ENCODE results near the gene CEP85.
"Not testable (repeated sequence)": the region's sequence is repeated elsewhere in the genome, so short reads cannot be mapped to it uniquely, and the experiment has no call there.

CEP85 gene

DNA sequence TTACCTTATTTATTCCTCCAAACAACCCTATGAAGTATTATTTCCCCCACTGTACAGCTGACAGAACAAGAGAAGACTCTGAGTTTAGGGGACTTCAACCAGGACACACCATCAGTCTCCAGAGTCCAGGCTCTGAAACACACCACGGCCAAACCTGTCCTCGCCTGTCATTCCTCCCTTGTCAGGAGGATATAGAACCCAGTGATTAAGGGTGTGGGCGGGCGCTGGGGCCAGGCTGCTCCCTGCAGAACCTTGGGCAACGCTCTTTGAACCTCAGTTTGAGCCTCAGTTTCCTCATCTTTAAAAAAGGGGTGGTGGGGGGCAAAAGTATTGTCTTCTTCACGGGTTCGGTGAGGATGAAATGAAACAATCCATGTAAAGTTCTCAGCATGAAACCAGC is 9.4 kb upstream of the CEP85 start:
- no peak for DNase-seq (ENCODE audit: low read depth, low spot score)

GRCh38 chr1:26225033-26225831 is 8.8 kb upstream of the CEP85 start:
- DNase-seq (ENCODE audit: low read depth, low spot score) = no peak

- DNase-seq (ENCODE audit: low read depth, low spot score) = not testable (repeated sequence)
Observed at GRCh38 chr1:26230682-26231081, 3.3 kb upstream of the CEP85 start.

DNA sequence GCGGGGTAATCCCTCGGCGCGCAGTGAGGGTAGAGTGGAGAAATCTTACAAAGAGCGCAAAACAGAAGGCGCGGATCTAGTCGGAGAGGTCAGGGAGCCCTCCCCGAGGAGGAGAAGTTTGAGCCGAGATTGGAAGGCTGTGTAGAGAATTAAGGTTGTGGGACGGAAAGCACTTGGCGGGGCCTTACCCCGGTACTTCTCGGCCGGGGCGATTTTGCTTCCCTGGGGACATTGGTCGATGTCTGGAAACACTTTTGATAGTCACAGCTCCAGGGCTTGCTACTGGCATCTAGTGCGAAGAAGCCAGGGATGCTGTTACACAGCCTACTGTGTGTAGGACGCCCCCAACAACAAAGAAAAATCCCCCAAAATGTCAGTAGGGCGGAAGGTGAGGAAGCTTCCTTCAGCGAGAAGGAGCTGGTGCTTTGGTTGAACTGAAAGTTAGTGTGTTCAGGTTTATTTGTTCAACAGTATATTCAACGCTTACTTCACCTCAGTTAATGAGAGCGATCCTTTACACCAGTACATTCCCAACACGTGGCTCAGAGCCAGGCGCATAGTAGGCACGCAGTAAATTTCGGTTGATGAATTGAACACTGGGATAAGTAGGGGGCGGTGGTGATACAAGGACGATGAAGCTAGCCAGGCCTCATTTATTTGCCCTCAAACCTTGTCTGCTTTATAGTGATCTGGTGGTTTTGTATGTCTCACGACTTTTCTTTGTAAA is 807 bp downstream of the CEP85 start:
- no peak for DNase-seq (ENCODE audit: low read depth, low spot score)

DNA sequence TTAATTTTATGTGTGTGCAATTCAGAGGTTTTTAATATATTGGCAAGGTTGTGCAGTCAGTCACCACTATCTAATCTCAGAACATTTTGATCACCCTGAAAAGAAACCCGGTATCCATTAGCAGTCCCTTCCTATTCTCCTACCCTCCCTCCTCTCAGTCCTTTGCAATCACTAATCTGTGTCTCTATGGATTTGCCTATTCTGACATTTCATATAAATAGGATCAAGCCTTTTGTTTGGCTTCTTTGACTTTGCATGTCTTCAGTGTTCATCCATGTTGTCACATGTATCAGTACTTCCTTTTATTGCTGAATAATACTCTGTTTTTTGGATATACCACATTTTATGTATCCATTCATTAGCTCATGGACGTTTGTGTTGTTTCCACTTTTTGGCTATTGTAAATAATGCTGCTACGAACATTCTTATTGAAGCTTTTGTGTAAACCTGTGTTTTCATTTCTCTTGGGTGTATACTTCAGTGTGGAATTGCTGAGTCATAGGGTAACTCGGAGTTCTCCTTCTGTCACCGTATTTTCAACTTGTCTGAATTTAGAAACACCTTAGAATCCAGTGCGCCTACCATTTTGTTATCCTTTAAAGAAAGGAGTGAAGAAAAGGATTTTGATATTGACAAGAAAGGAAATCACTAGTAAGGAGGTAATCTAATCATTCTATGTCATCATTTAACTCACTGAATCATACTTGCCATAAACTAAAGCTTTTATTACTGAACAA is 3.4 kb downstream of the CEP85 start:
- no peak for DNase-seq (ENCODE audit: low read depth, low spot score)

DNA sequence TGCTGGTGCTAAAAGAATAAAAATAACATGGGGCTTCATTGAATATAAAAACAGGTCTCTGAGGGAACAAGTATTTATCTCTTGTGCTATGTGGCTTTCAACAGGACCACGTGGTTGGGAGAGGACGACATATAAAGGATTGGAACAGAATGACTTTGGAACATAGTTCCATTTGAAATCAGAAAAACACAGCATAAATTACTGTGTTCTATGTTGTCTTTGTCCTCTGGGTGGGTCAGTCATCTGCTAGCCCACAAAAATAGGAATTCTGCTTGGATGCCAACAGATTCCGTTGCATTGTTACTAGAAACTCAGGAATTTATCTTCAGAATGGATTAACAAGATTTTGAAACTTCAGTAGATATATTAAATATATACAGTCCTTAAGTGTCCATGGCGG is 5.9 kb downstream of the CEP85 start:
- DNase-seq (ENCODE audit: low read depth, low spot score) = no peak

GRCh38 chr1:26252718-26253117 is 18.7 kb downstream of the CEP85 start:
- DNase-seq (ENCODE audit: low read depth, low spot score) = no peak

GRCh38 chr1:26254404-26254803 is 20.4 kb downstream of the CEP85 start:
- no peak for DNase-seq (ENCODE audit: low read depth, low spot score)

DNA sequence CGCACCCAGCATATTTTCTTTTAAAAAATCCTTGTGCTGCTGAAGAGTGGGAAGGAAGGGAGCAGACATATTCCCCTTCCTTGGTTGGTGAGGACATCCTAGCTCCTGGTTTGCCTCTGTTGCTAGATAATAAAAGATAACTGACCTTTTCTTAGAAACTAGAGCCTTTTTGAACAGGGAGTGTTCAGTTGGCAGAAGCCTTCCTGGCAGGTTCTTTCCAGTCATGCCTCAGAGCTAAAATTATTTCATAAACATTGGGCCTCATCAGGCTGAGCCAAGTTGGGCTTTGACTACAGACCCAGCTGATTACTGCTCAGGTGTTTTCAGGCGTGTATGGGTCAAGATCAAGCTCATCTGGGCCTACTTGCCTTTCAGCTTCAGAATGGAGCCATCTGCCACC is 23.2 kb downstream of the CEP85 start:
- DNase-seq (ENCODE audit: low read depth, low spot score) = no peak

DNA sequence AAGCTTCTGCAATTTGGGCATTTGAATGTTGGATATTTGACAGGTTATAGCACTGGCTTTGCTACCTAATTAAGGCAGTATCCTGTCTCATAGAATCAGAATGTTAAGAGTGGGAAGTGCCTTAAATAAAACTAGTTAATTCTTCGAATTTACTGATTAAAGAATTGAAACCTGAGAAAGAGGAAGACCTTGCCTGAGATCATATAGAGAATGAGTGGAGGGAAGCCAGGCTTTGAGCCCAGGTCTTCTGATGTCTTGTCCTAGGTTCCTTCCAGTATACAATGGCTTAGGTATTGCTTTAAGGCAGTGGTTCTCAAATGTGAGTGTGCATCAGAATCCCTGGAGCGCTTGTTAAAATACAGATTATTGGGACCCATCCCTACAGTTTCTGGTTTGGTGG is 25.0 kb downstream of the CEP85 start:
- no peak for DNase-seq (ENCODE audit: low read depth, low spot score)

GRCh38 chr1:26259578-26259977 is 25.6 kb downstream of the CEP85 start:
- DNase-seq (ENCODE audit: low read depth, low spot score) = no peak

- DNase-seq (ENCODE audit: low read depth, low spot score) = no peak
Observed at GRCh38 chr1:26263212-26263611, 29.2 kb downstream of the CEP85 start.

- DNase-seq (ENCODE audit: low read depth, low spot score) = no peak
Observed at GRCh38 chr1:26265405-26265804, 31.4 kb downstream of the CEP85 start.

DNA sequence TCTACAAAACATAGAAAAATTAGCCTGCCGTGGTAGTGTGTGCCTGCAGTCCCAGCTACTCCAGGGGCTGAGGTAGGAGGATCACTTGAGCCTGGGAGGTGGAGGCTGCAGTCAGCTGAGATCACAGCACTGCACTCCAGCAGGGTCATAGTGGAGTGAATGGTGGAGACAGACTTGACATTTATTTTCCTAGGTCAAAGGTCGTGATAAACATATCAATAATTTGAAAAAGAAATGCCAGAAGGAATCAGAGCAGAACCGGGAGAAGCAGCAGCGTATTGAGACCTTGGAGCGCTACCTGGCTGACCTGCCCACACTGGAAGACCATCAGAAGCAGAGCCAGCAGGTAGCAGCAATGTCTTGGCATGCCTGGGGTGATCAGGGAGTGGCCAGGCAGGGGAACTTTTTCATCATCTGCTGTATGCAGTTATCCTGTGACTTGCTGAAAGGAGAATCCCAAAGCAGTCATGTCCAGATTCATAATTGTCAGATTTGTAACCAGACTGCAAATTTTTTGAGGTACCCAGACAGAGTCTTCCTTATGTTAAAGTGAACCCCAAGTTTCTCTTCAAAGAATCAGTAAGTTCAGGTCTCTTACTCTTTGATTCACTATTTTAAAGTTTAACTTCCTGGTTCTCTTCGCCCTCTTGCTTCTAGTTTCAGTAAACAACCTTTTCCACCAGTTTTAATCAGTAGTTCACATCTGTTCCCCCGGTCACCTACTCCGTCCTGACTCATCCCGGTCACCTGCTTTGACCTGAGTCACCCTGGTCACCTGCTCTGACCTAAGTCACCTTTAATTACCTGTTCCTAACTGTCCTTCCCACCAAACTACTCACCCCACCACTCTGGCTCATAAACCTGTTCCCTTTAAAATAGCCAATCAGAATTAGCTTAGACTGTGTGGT is 34.5 kb downstream of the CEP85 start:
- no peak for DNase-seq (ENCODE audit: low read depth, low spot score)

GRCh38 chr1:26269198-26269550 is 35.2 kb downstream of the CEP85 start:
- DNase-seq (ENCODE audit: low read depth, low spot score) = no peak

DNA sequence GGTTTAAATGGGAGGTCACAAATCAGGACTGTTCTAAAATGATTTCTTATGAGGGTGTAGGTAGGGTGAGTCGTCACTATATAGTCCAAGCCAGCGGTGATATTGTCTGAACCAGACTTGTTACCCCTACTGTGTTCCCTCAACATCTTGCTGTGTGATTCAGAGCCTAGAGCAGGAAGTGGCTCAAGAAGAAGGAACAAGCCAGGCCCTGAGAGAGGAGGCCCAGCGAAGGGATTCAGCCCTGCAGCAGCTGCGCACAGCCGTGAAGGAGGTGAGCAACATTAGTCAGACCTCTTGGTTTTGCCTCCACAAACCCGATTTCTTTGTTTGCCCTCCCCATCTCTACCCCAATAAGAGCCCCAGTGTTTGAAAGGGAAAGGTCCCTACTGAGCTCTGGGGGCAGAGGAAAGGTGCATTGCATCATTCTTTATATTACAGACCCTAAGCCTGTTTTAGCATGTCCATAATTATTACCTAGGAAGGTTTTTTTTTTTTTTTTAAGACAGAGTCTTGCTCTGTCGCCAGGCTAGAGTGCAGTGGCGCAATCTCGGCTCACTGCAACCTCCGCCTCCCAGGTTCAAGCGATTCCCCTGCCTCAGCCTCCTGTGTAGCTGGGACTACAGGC is 40.9 kb downstream of the CEP85 start:
- no peak for DNase-seq (ENCODE audit: low read depth, low spot score)

DNA sequence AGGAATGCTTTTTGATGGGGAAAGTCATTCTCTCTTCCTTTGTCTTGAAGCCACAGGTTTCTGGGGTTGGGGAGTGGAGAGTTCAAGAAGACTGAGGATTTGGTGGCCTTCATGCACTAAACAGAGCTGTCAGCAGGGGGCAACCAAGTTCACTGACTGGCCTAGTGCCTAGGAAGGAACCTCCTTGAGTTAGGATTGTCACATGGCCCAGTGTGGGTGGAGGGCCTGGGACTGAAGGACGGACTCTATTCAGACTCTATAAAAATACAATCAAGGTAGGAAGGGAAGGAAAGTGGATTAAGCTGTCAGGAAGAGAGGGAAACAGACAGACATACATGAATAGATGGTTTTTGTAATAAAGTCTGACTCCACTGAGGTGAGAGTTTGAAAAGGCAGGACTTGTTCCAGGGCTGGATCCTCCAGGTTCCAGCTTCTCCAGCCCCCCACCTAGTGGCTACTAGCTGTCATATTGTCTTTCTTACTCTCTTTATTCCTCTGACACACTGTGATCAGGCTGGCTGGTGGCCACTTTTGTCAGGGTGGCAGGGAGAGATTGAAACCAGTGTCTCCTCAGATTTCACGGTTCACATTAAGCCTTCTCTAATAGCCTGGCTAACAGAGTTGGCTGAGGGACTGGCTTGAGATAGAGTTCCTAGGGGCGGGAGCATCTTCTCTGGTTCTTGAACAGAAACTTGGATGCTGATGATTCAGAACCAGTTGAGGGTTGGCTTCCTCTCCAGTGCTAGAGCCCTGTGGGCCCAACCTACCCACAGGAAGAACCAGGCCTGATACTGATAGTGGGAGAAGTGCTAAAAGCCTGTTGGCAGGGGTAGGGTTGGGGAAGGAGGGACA is 41.8 kb downstream of the CEP85 start:
- no peak for DNase-seq (ENCODE audit: low read depth, low spot score)

GRCh38 chr1:26276432-26276838 is 42.4 kb downstream of the CEP85 start:
- no peak for DNase-seq (ENCODE audit: low read depth, low spot score)

DNA sequence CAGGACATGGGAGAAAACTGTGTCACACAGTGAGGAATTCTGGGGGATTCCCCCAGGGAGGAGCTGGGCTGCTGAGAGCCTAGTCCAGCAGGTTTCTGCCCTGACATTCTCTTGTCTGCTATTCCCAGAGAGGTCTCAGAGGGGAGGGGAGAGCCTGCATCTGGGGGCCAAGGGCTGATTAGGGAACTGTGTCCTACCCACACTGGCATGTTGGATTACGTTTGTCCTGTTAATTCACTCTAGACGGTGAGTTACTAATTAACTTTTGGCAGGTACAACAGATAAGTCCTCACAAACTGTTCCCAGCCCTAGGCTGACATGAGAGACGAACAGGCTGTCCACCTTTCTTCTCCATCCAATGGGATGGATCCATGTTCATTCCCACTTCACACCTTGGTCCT is 43.3 kb downstream of the CEP85 start:
- DNase-seq (ENCODE audit: low read depth, low spot score) = no peak

DNA sequence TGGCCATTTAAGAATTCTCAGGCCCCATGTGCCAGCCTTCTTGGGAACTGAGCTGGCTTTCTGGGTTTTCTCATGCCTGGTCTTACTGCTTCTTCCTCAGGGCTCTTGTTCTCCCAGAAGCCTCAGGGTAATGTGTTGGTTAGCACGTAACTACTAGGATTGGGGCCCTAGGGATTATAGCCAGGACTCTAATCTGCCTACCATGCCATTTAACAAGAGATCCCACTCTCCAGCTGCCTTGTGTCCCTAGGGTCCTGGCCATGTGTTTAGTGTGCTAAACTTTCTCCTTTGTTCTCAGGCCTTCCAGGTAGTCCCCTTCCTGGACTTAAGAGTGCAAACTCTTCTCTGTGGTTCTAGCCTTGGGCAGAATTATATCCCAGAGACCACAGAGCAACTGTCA is 43.7 kb downstream of the CEP85 start:
- DNase-seq (ENCODE audit: low read depth, low spot score) = no peak

Data from activated CD4-positive, CD25-positive, alpha-beta regulatory T cell treated with anti-CD3 and anti-CD28 coated beads, Interleukin-2, amount 50 U/mL, for 16 hours (primary cell).